D721Med (cell line): ENCODE results near the gene INCA1.

Experiments used
- DNase-seq: peaks from one replicate; pipeline ENCODE4 v3.0.0; 2011; ENCODE audit warnings: low spot score; ENCODE audit not compliant: insufficient read length
- FAIRE-seq: peaks from 2 replicates; lab custom pipeline; 2011; peaks lifted over from hg19 to GRCh38; lab: Jason Lieb, UNC
- CTCF ChIP-seq: IDR thresholded peaks from 2 replicates; pipeline ENCODE4 v1.5.1; 2012; ENCODE audit warnings: mild to moderate bottlenecking, control low read depth; ENCODE audit not compliant: insufficient read depth; ENCODE audit errors: missing control alignments

The INCA1 gene

GRCh38 chr17:4971826-4972225, 25.5 kb downstream of the INCA1 start:
- no peak for TF ChIP-seq CTCF
- FAIRE-seq (no peak), DNase-seq (no peak)

GRCh38 chr17:4970273-4970672, 27.0 kb downstream of the INCA1 start:
- DNase-seq (no peak), FAIRE-seq (no peak)
- TF ChIP-seq CTCF: no peak

DNA sequence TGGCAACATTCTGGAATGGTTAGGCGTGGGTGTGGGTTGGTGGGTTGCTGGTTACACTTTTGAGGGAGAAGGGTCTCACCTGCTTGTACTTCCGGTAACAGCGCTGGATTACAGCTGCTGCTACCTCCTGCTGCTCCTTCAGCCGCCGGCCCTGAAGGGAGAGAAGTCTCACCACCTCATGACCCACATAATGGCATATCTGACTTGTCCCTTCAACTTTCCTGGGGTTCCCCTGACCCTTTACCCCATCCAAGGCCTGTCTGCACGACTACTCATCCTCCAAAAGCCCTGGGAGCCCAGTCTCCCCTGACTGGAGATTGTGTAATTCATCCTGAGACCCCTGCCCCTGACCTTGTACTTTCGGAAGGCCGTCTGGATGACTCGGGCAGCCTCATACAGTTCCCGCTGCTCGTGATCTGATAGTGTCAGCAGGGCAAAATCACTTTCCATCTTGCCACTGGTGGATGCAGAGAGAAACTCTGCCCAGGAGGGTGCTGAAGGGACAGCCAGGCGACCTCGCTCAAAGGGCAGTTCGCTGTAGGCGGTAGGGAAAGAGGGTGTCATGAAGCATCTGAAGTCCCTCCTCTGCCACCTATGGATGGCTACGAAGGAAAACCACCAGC, 27.7 kb downstream of the INCA1 start:
- FAIRE-seq (no peak), DNase-seq (no peak)
- TF ChIP-seq CTCF: no peak

DNA sequence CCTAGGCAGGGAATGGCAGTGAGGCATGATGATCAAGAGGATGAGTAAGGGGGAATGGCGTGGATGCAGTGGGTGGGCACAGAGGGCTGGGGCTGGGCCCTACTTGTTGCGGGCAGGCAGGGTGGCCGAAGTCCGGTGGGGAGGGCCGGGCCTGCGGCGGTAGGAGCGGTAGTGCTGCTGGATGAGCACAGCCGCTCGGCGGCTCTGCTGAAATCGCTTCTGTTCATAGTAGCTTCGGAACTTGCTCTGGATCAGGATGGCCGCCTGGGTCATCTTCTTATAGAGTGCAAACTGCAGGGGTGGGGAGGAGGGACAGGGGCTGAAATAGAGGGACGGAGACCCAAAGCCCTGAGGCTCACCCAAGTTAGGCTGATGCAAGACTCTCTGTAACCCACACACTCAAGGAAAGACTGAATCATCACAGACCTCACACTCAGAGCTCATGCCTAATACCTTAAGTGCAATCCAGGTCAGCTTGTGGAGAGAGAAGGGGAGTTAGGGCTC, 28.2 kb downstream of the INCA1 start:
- FAIRE-seq (no peak), DNase-seq (no peak)
- no peak for TF ChIP-seq CTCF

DNA sequence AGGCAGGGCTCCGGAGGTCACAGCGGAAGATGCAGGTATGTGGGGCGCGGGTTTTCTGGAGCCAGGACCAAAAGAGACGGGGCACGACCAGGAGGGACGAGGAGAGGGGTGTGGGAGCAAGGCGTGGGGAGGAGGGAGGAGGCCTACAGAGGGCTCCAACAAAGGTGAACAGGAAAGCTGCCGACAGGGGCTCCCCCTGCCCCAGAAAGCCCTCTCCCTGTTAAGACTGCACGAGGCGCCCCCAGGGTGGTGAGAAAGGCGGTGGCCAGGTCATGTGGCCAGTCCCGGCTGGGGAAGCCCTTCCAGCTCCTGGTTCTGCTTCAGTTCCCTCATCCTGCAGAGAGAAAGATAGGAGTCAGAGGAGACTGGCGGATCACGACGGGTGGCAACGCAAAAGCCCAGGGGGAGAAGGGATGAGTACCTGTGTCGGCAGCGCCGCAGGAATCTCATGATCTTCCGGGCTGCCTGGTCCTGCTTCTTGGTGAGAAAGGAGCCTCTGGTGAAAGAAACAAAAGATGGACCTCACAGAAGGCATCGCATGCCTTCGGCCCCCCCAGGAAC, 28.8 kb downstream of the INCA1 start:
- no peak for TF ChIP-seq CTCF
- DNase-seq (no peak), FAIRE-seq (no peak)

DNA sequence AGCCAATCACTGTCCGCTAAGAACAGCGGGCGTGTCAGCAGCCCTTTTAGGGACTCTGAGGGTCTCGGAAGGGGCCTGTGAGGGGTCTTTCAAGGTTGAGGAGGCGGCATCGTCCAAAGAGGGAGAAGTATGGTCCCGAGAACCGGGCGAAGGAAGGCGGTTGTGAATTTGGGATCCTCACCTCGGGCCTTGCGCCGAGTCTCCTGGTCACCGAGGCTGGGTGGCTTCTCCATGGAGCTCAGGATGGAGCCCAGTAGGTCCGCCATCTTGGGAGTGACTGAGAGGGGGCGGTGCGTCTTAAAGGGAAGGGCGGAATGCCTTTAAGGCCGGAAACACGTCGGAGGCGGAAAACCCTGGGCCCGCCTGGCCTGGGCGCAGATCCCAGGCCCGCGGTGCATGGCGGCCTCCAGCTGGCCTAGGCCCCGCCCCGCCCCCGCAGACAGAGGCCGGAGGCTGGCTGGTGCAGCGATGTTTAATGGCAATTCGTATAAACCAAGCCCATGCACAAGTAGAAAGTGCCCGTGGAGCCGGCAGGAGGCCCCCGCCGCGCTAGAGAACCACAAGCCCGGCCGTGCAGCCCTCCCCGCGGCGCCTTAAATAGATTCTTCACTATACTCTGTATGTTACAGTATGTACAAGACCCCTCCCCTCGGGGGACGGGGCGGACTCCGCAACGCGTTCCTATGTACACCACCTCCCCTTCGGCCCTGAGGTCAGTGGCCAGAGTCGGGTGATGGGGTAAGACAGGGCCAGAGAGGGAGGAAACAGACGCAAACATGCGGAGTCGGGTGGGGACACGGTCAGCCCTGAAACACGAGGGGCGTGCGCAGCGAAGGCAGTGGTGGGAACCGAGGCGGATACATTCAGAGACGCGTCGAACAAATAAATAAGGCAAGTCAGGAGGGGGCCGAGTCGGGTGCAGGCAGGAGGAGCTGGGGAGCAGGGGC, 29.5 kb downstream of the INCA1 start, which contains the start of gene SPAG7:
Gene SPAG7, minus strand, starts transcription at position 279 of the 947 bp plus-strand sequence. Its CDS starts 13 bp downstream, at position 266.
- DNase-seq (peak; percentile 89), FAIRE-seq (no peak)
- TF ChIP-seq CTCF: no peak
